OCI-LY3 (cell line): ENCODE data around the gene CTSO.

Source experiments
- H2AFZ ChIP-seq: fragments of 200-600, 300-600 bp; shearing (Covaris generic); 2 replicates; pipeline ENCODE4 v1.6.0; 2014; ENCODE audit warnings: antibody characterized with exemption, low read depth, low read length
- H3K27ac ChIP-seq: fragments of 200-600, 300-600 bp; sonication (generic); 2 replicates; pipeline ENCODE4 v1.5.1; 2014; ENCODE audit warnings: mild to moderate bottlenecking, low read length, moderate library complexity, mixed read lengths
- H3K27me3 ChIP-seq: fragments of 200-600, 300-600 bp; sonication (generic); 2 replicates; pipeline ENCODE4 v1.6.1; 2014; ENCODE audit warnings: low read depth, low read length, mixed read lengths
- H3K36me3 ChIP-seq: fragments of 200-600, 300-600 bp; sonication (generic); replicated peaks from 2 replicates; pipeline ENCODE3; 2014; ENCODE audit warnings: low read depth, low read length, mixed read lengths
- H3K4me1 ChIP-seq: fragments of 300-600, 200-600 bp; sonication (generic); 2 replicates; pipeline ENCODE4 v1.6.1; 2014; ENCODE audit warnings: low read length, mixed read lengths
- H3K4me2 ChIP-seq: fragments of 200-600, 300-600 bp; sonication (generic); 2 replicates; pipeline ENCODE4 v1.6.1; 2014; ENCODE audit warnings: low read length, mixed read lengths
- H3K4me3 ChIP-seq: fragments of 300-600, 200-600 bp; sonication (generic); 2 replicates; pipeline ENCODE4 v1.5.1; 2014; ENCODE audit warnings: antibody characterized with exemption, mild to moderate bottlenecking, low read length, moderate library complexity
- H3K79me2 ChIP-seq: fragments of 300-600, 200-600 bp; shearing (Covaris generic); 2 replicates; pipeline ENCODE4 v1.6.1; 2014; ENCODE audit warnings: mild to moderate bottlenecking, low read length, mixed read lengths
- H3K9ac ChIP-seq: fragments of 300-600, 200-600 bp; shearing (Covaris generic); 2 replicates; pipeline ENCODE4 v1.6.0; 2014; ENCODE audit warnings: mild to moderate bottlenecking, low read length, moderate library complexity
- H3K9me3 ChIP-seq: fragments of 200-600, 300-600 bp; shearing (Covaris generic); 2 replicates; pipeline ENCODE4 v1.6.1; 2014; ENCODE audit warnings: low read length, mixed read lengths; ENCODE audit not compliant: insufficient read depth
- H4K20me1 ChIP-seq: fragments of 200-600, 300-600 bp; sonication (generic); 2 replicates; pipeline ENCODE4 v1.6.1; 2016; ENCODE audit warnings: low read length, mixed read lengths; ENCODE audit not compliant: insufficient read depth
- CTCF ChIP-seq: fragments of 200-600, 300-600 bp; sonication (generic); IDR thresholded peaks from 2 replicates; pipeline ENCODE4 v1.5.1; 2014; ENCODE audit warnings: antibody characterized with exemption, low read length, low read depth
- EZH2phosphoT487 ChIP-seq: fragments of 200-600 bp; shearing (Covaris generic); IDR thresholded peaks from 2 replicates; pipeline ENCODE4 v1.6.1; 2018; ENCODE audit warnings: antibody characterized with exemption, mixed run types, low read depth

CTSO gene

GRCh38 chr4:155984106-155984797 lies 30.6 kb upstream of the CTSO start:
- TF ChIP-seq EZH2phosphoT487: no peak
- TF ChIP-seq CTCF: no peak
- H3K4me1 ChIP-seq: no peaks in the 10 kb centered on the region
- H3K4me2 ChIP-seq: no peak overlapping the region
- H3K4me3 ChIP-seq: no peak overlapping the region
- H4K20me1 ChIP-seq: no peaks in the 10 kb centered on the region
- H3K9ac ChIP-seq: no peak overlapping the region
- H2AFZ ChIP-seq: no peak overlapping the region
- no peaks in the 10 kb centered on the region for H3K79me2 ChIP-seq
- H3K27ac ChIP-seq: no peak overlapping the region
- no peaks in the 10 kb centered on the region for H3K9me3 ChIP-seq
- no peaks in the 10 kb centered on the region for H3K36me3 ChIP-seq
- H3K27me3 ChIP-seq: no peaks in the 10 kb centered on the region

GRCh38 chr4:155982736-155983385 lies 29.2 kb upstream of the CTSO start:
- Histone ChIP-seq H3K9ac (no peak overlapping the region), H3K4me2 (no peak overlapping the region), H3K4me1 (no peaks in the 10 kb centered on the region), H3K79me2 (no peaks in the 10 kb centered on the region), H3K36me3 (no peaks in the 10 kb centered on the region), H4K20me1 (no peaks in the 10 kb centered on the region), H3K4me3 (no peak overlapping the region), H2AFZ (no peak overlapping the region), H3K9me3 (no peaks in the 10 kb centered on the region), H3K27me3 (no peaks in the 10 kb centered on the region), H3K27ac (no peak overlapping the region)
- no peak for TF ChIP-seq CTCF
- no peak for TF ChIP-seq EZH2phosphoT487

- no peak overlapping the region for H3K4me2 ChIP-seq
- no peak overlapping the region for H3K9ac ChIP-seq
- no peak overlapping the region for H3K27ac ChIP-seq
- TF ChIP-seq CTCF: no peak
- TF ChIP-seq EZH2phosphoT487: no peak
- H4K20me1 ChIP-seq: no peaks in the 10 kb centered on the region
- H3K9me3 ChIP-seq: no peaks in the 10 kb centered on the region
- H3K36me3 ChIP-seq: no peaks in the 10 kb centered on the region
- H3K4me1 ChIP-seq: peaks cover 11% of the 10 kb centered on the region
- no peak overlapping the region for H3K4me3 ChIP-seq
- no peaks in the 10 kb centered on the region for H3K79me2 ChIP-seq
- H3K27me3 ChIP-seq: no peaks in the 10 kb centered on the region
- H2AFZ ChIP-seq: no peak overlapping the region
Measured at GRCh38 chr4:155978810-155979209, 25.1 kb upstream of the CTSO start.

- H2AFZ ChIP-seq: no peak overlapping the region
- no peak overlapping the region for H3K9ac ChIP-seq
- no peaks in the 10 kb centered on the region for H3K36me3 ChIP-seq
- peaks cover 18% of the 10 kb centered on the region for H3K4me1 ChIP-seq
- H3K27me3 ChIP-seq: no peaks in the 10 kb centered on the region
- no peaks in the 10 kb centered on the region for H3K9me3 ChIP-seq
- H3K79me2 ChIP-seq: no peaks in the 10 kb centered on the region
- no peak for TF ChIP-seq CTCF
- no peak overlapping the region for H3K4me3 ChIP-seq
- H3K4me2 ChIP-seq: no peak overlapping the region
- no peaks in the 10 kb centered on the region for H4K20me1 ChIP-seq
- H3K27ac ChIP-seq: no peak overlapping the region
Measured at GRCh38 chr4:155975511-155975910, 21.8 kb upstream of the CTSO start.
